Liver (tissue), 9 donors: ENCODE measurements around the gene ANGPTL4. TPM values are rescaled to one million over a fixed set of nuclear protein-coding genes. Genes with fewer than 3 reads are reported as not detected.
A peak's percentile ranks its signal among the peaks of the same experiment; 100 is the strongest.

Source experiments
- DNase-seq: peaks from one replicate; pipeline ENCODE4 v3.0.0-alpha.2; 2017; ENCODE audit warnings: low spot score
- H3K27ac ChIP-seq, 2 donors: one replicate each; pipeline ENCODE4 v1.7.0; 2013; ENCODE audit warnings: inconsistent platforms in 2 of 2, low read length in 2 of 2, control low read depth in 1 of 2, low read depth in 1 of 2, mild to moderate bottlenecking in 1 of 2
- H3K27me3 ChIP-seq, 4 donors: one replicate each; pipeline versions ENCODE4 v1.6.1 to v1.7.0; 2013; ENCODE audit warnings: low read length in 3 of 4, inconsistent platforms in 1 of 4, mild to moderate bottlenecking in 1 of 4, moderate library complexity in 1 of 4; ENCODE audit not compliant: control insufficient read depth in 4 of 4, insufficient read depth in 4 of 4
- H3K36me3 ChIP-seq, 4 donors: one replicate each; pipeline versions ENCODE4 v1.6.1 to v1.7.0; 2013; ENCODE audit warnings: low read length in 3 of 4, mild to moderate bottlenecking in 3 of 4, low read depth in 1 of 4, moderate library complexity in 1 of 4; ENCODE audit not compliant: control insufficient read depth in 4 of 4, insufficient read depth in 3 of 4
- H3K4me1 ChIP-seq, 4 donors: one replicate each; pipeline versions ENCODE4 v1.6.1 to v1.7.0; 2013; ENCODE audit warnings: low read length in 3 of 4, mild to moderate bottlenecking in 3 of 4, moderate library complexity in 1 of 4; ENCODE audit not compliant: control insufficient read depth in 4 of 4, insufficient read depth in 4 of 4
- H3K4me3 ChIP-seq, 3 donors: one replicate each; pipeline versions ENCODE4 v1.6.1 to v1.7.0; 2013; ENCODE audit warnings: low read length in 3 of 3, control low read depth in 1 of 3, low read depth in 1 of 3, mild to moderate bottlenecking in 1 of 3
- H3K9ac ChIP-seq, 2 donors: one replicate each; pipeline ENCODE4 v1.7.0; 2013; ENCODE audit warnings: low read length in 2 of 2, mild to moderate bottlenecking in 2 of 2, moderate library complexity in 2 of 2, control low read depth in 1 of 2, low read depth in 1 of 2
- H3K9me3 ChIP-seq, 4 donors: one replicate each; pipeline versions ENCODE4 v1.6.1 to v1.7.0; 2013; ENCODE audit warnings: low read length in 3 of 4; ENCODE audit not compliant: control insufficient read depth in 4 of 4
- ATF3 ChIP-seq: IDR thresholded peaks from 2 replicates; pipeline ENCODE4 v1.6.1; 2016; ENCODE audit warnings: antibody characterized with exemption
- FOXA1 ChIP-seq: IDR thresholded peaks from 2 replicates; pipeline ENCODE4 v1.6.1; 2016; ENCODE audit warnings: antibody characterized with exemption
- FOXA2 ChIP-seq: IDR thresholded peaks from 2 replicates; pipeline ENCODE4 v1.6.1; 2016; ENCODE audit warnings: antibody characterized with exemption
- HNF4A ChIP-seq, 2 donors: conservative IDR thresholded peaks; 2 replicates each; pipeline ENCODE4 v1.6.1; 2016; ENCODE audit warnings: antibody characterized with exemption in 2 of 2, mild to moderate bottlenecking in 2 of 2
- HNF4G ChIP-seq: IDR thresholded peaks from 2 replicates; pipeline ENCODE4 v1.6.1; 2016; ENCODE audit warnings: antibody characterized with exemption
- JUND ChIP-seq, 2 donors: IDR thresholded peaks; 2 replicates each; pipeline ENCODE4 v1.6.1; 2016; ENCODE audit warnings: antibody characterized with exemption in 2 of 2
- MAX ChIP-seq: IDR thresholded peaks from 2 replicates; pipeline ENCODE4 v1.6.1; 2016; ENCODE audit warnings: antibody characterized with exemption
- NR2F2 ChIP-seq: IDR thresholded peaks from 2 replicates; pipeline ENCODE4 v1.6.1; 2016; ENCODE audit warnings: antibody characterized with exemption
- RAD21 ChIP-seq, 2 donors: IDR thresholded peaks; 2 replicates each; pipeline ENCODE4 v1.6.1; 2016; ENCODE audit warnings: antibody characterized with exemption in 2 of 2, mild to moderate bottlenecking in 2 of 2
- REST ChIP-seq: IDR thresholded peaks from 2 replicates; pipeline ENCODE4 v1.6.1; 2016; ENCODE audit warnings: antibody characterized with exemption, mild to moderate bottlenecking
- RXRA ChIP-seq, 2 donors: IDR thresholded peaks; 2 replicates each; pipeline ENCODE4 v1.6.1; 2017 to 2018; ENCODE audit warnings: antibody characterized with exemption in 2 of 2, mild to moderate bottlenecking in 1 of 2
- SP1 ChIP-seq: IDR thresholded peaks from 2 replicates; pipeline ENCODE4 v1.6.1; 2018; ENCODE audit warnings: antibody characterized with exemption, mild to moderate bottlenecking
- TAF1 ChIP-seq: conservative IDR thresholded peaks from 2 replicates; pipeline ENCODE4 v1.6.1; 2016; ENCODE audit warnings: antibody characterized with exemption, mild to moderate bottlenecking
- YY1 ChIP-seq: IDR thresholded peaks from 2 replicates; pipeline ENCODE4 v1.6.1; 2016; ENCODE audit warnings: antibody characterized with exemption, mild to moderate bottlenecking
- WGBS: extraction: QIAGEN DNeasy Blood & Tissue Kit; methylation state at CpG from one replicate; pipeline ENCODE4 v1.1.7; 2013; 5-methylcytosine and 5-hydroxymethylcytosine counted together
- polyA plus RNA-seq, 2 donors: library from polyadenylated mRNA; stranded (reverse) in 1 of 2; unstranded in 1 of 2; fragments of 200-250 nt in 1 of 2; fragments of >200 nt in 1 of 2; fragmentation: Nextera tagmentation in 1 of 2; extraction: Ambion mirVana in 1 of 2; gene quantifications; one replicate each; pipeline versions ENCODE4 v1.2.1 to v1.2.3, GENCODE V29; 2013 to 2015
- total RNA-seq, 2 donors: library from RNA; depleted of rRNA; stranded (reverse); fragments of >200 nt; gene quantifications; one replicate each; pipeline ENCODE4 v1.2.3, GENCODE V29; 2014
- TF ChIP-seq, protein P1 (sequence below): IDR thresholded peaks from 2 replicates; pipeline ENCODE4 v1.6.1; 2016; ENCODE audit warnings: antibody characterized with exemption
- donor health status: healthy.
- donor health status: healthy.
- donor health status: healthy.
- donor health status: healthy.
- donor health status: healthy.

ANGPTL4 gene
- total and polyA plus RNA-seq, 4 donors = 0.65 to 144 (median 71.6) TPM

- peak in 1 of 2 donors; percentile 31 for TF ChIP-seq RAD21 (IDR thresholded peaks at IDR 0.05)
- TF ChIP-seq TAF1 = no peak
Measured at GRCh38 chr19:8324186-8325050, 39.5 kb upstream of the ANGPTL4 start (continued).

DNA sequence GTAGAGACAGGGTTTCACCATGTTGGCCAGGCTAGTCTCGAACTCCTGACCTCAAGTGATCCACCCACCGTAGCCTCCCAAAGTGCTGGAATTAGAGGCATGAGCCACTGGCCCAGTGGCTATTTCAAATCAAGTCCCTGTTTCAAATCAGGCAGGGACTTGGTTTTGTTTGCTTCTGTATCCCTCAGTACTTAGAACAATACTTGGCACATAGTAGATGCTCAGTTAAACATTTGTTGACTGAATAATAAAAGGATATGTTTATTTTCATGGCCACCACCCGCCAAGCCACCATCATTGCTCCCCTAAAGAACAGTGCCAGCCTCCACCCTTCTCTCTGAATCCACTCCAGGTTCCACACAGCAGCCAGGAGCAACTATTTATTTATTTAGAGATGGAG is 38.5 kb upstream of the ANGPTL4 start:
- no peak for DNase-seq
- Histone ChIP-seq H3K36me3 (peaks cover 0 to 8% (median 4%) of the 10 kb centered on the region in 4 donors), H3K9me3 (no peaks in the 10 kb centered on the region), H3K27ac (no peak overlapping the region), H3K4me1 (peaks cover 13 to 24% (median 14%) of the 10 kb centered on the region in 4 donors), H3K4me3 (no peak overlapping the region), H3K9ac (no peak overlapping the region), H3K27me3 (no peaks in the 10 kb centered on the region)
- TF ChIP-seq RAD21 (IDR thresholded peaks at IDR 0.05) (no peak), FOXA1 (no peak), RXRA (IDR thresholded peaks at IDR 0.05) (no peak), TAF1 (no peak), HNF4G (no peak), MAX (no peak), JUND (IDR thresholded peaks at IDR 0.05) (no peak), YY1 (no peak), SP1 (no peak), HNF4A (conservative IDR thresholded peaks at IDR 0.05) (no peak), NR2F2 (no peak), ATF3 (no peak)
- TF ChIP-seq, protein P1, sequence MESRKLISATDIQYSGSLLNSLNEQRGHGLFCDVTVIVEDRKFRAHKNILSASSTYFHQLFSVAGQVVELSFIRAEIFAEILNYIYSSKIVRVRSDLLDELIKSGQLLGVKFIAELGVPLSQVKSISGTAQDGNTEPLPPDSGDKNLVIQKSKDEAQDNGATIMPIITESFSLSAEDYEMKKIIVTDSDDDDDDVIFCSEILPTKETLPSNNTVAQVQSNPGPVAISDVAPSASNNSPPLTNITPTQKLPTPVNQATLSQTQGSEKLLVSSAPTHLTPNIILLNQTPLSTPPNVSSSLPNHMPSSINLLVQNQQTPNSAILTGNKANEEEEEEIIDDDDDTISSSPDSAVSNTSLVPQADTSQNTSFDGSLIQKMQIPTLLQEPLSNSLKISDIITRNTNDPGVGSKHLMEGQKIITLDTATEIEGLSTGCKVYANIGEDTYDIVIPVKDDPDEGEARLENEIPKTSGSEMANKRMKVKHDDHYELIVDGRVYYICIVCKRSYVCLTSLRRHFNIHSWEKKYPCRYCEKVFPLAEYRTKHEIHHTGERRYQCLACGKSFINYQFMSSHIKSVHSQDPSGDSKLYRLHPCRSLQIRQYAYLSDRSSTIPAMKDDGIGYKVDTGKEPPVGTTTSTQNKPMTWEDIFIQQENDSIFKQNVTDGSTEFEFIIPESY = no peak
- WGBS = 91% methylated on average over 3 of the region's 3 CpGs

DNA sequence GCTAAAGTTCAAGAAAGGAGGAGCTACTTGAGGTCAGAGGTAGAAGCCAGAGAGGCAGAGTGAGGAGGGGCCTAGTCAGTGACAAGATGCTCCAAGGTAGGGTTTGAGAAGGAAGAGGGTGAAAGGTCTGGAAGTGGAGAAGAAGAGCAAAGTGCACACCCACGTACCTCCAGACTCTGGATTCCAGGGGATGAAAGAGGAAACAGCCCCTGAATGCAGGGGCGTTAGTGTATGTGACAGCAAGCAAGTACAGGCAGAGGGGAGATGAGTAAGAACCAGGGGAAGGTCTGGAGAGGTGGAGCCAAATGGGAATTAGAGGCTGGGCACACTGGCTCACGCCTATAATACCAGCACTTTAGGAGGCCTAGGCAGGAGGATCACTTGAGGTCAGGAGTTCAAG is 34.0 kb upstream of the ANGPTL4 start:
- H3K4me3 ChIP-seq = no peak overlapping the region
- no peak for DNase-seq
- H3K9ac ChIP-seq = no peak overlapping the region
- TF ChIP-seq FOXA2 (no peak), TAF1 (no peak), SP1 (no peak)
- 77% methylated on average over 3 of the region's 3 CpGs for WGBS
- no peaks in the 10 kb centered on the region for H3K9me3 ChIP-seq
- no peak overlapping the region for H3K27ac ChIP-seq
- no peaks in the 10 kb centered on the region for H3K36me3 ChIP-seq
- H3K27me3 ChIP-seq = peaks cover 0 to 3% (median 0%) of the 10 kb centered on the region in 4 donors
- peaks cover 0 to 13% (median 6%) of the 10 kb centered on the region in 4 donors for H3K4me1 ChIP-seq

DNA sequence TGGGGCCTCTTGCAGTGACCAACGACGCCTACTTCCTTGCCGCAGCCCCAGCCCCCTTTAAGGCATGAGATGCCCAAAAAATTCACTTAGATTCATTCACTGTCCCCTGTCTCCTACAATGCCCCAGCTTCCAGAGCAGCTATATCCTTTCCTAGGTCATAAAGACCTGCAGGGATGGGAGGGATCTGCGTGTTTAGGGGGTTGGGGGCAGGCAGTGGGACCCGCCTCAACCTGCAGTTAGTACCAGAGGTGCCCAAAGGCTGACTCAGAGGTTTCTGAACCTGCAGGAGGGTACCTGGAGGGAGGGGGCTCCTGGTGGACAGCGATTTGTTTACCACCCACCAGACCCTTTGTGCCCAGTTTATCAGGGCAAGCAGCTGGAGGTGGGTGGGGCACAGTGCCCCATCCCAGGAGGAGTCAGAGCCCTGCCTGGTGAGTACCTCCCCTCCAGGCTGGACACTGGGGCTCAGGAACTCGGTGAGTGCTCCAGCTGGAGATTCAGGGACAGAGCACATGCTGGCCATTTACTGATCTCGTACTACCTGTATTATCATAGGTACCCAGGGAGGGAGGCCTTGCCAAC is 32.6 kb upstream of the ANGPTL4 start:
- 87% methylated on average over 8 of the region's 8 CpGs for WGBS
- Histone ChIP-seq H3K27ac (no peak overlapping the region), H3K4me1 (peaks cover 3 to 17% (median 9%) of the 10 kb centered on the region in 4 donors), H3K27me3 (peaks cover 0 to 4% (median 1%) of the 10 kb centered on the region in 4 donors), H3K36me3 (no peaks in the 10 kb centered on the region), H3K4me3 (no peak overlapping the region), H3K9ac (no peak overlapping the region), H3K9me3 (no peaks in the 10 kb centered on the region)
- no peak for DNase-seq
- TF ChIP-seq NR2F2 (no peak), ATF3 (no peak), REST (no peak), MAX (no peak), RXRA (IDR thresholded peaks at IDR 0.05) (no peak), TAF1 (no peak), FOXA1 (no peak), JUND (IDR thresholded peaks at IDR 0.05) (no peak), FOXA2 (no peak), HNF4G (no peak)
- TF ChIP-seq, protein P1 = no peak
